ENCODE measurements around the gene AKNA.

The AKNA gene

GRCh38 chr9:114386361-114386885 lies 1.4 kb downstream of the AKNA start:
- POLR2A ChIA-PET, result interaction anchor here (0.6 to 1.6 kb wide), 2 partner anchors 19 to 21 kb away, joined by 3 read pairs; no protein-coding TSS in a partner anchor
- CTCF ChIA-PET, result interaction anchor here (0.8 to 3.8 kb wide), 4 partner anchors 14 to 303 kb away, joined by 3 to 10 read pairs (median 4); no protein-coding TSS in a partner anchor
- peak overlapping the region; percentile 61 for H3K4me3 ChIP-seq (ENCODE audit: low read depth, low read length)
- no peak for DNase-seq (ENCODE audit: low read depth, low spot score)
- TF ChIP-seq CTCF (IDR thresholded peaks at IDR 0.05; ENCODE audit: insufficient read depth, low read length, missing control alignments), result no peak

DNA sequence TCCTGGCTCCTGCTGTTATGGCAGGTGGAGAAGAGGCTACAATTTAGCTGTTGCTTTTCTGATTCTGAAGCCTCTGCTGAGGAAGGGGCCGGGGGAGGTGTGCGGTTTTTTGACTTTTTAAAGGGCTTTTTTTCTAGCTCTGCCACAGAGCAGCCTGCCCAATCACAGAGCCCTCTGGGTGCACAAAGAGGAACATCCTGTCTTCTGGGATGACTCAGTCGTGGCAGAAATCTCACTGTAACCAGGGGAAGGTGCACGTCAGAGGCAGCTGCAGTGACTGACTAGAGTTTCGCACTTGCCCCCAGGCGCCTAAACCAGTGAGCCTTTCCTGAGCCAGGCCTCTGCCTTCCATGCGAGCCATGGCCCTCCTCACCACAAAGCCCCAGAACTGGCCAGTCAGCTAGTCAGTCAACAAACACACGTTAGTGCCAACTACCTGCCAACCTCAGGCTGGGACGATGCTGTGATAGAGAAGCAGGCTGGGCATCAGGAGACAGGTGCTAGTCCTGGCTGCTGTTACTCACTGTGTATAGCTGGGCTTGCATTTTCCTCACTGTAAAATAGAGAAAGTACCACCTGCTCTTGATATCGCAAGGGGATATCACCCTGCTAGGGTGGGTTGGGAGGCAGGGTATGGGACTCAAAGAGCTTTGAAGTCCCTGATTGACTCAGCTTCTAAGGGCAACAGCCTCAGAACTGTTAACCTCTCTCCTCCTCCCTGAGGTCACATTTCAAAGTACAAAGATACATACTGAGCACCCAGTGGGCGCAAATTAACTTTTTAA lies 2.2 kb downstream of the AKNA start:
- TF ChIP-seq CTCF (IDR thresholded peaks at IDR 0.05; ENCODE audit: insufficient read depth, low read length, missing control alignments), result no peak
- CTCF ChIA-PET, result interaction anchor here (1.2 to 3.8 kb wide), 8 partner anchors 10 to 278 kb away, joined by 3 to 10 read pairs (median 4); no protein-coding TSS in a partner anchor
- peak overlapping the region; percentile 35 for H3K4me3 ChIP-seq (ENCODE audit: low read depth, low read length)
- POLR2A ChIA-PET, result no interaction called here
- no peak for DNase-seq (ENCODE audit: low read depth, low spot score)

DNA sequence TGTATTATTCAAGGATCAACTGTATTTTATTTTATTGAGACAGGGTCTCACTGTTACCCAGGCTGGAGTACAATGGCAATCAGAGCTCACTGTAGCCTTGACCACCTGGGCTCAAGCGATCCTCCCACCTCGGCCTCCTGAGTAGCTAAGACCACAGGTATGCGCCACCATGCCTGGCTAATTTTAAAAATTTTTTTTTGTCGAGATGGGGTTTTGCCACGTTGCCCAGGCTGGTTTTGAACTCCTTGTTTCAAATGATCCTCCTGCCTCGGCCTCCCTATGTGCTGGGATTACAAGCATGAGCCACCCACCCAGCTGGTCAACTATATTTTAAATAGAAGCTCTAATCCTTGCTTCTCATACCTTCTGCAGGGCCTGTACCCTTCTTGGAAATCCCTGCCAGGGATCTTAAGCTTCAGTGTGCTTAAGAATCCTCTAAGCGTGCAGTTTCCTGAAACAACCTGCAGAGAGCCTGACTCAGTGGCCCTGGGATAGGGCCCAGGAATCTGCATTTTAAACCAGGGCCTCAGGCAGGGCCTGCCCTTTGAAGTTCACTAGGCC lies 2.9 kb downstream of the AKNA start:
- DNase-seq (ENCODE audit: low read depth, low spot score), result no peak
- no peak for TF ChIP-seq CTCF (IDR thresholded peaks at IDR 0.05; ENCODE audit: insufficient read depth, low read length, missing control alignments)
- ChIA-PET CTCF (interaction anchor here (0.9 to 3.8 kb wide), 8 partner anchors 11 to 277 kb away, joined by 3 to 10 read pairs (median 4); no protein-coding TSS in a partner anchor), POLR2A (no interaction called here)
- no peak overlapping the region; the same call in 1 of the 2 replicates for H3K4me3 ChIP-seq (ENCODE audit: low read depth, low read length)

DNA sequence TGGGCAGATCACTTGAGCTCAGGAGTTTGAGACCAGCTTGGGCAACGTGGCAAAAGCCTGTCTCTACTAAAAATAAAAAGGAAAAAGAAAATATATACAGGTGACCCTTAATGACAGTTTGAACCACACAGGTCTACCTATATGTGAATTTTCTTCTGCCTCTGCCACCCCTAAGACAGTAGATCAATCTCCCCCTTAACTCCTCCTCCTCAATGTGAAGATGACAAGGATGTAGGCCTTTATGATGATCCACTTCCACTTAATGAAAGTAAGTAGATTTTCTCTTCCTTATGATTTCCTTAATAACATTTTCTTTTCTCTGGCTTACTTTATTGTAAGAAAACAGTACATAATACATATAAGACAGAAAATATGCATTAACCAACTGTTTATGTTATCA lies 3.4 kb downstream of the AKNA start:
- H3K4me3 ChIP-seq (ENCODE audit: low read depth, low read length), result no peak overlapping the region

DNA sequence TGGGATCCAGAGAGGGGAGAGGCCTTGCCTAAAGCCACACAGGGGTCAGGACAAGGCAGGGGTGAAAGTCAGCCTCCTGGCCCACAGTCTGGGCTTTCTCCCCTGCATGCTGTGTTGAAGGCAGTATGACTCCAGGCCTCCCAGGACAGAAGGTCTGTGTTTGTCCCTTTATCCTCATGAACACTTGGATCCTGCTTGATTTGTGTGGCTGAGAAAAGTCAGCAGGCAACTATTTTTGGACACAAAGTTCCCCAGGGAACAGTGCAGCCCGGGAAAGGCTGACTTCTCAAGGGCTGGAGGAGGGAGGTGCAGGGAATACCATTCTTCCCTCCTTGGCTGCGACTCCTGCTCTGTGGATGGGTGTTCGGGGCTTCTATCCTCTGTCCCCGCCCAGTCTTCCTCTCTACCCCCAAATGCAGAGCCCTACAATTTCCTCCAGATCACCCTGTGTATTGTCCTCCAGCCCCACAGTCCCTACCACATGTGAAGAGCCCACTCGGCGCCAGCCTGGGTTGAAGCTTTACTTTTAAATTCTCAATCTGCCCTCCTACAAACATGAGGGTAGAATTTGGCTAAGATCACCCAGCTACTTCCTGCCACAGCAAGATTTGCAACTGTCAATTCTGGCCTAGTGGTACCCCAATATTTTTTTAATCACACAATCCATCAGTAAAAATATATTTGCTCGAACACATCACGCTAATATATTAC lies 4.1 kb downstream of the AKNA start:
- ChIA-PET CTCF (interaction anchor here (0.9 to 2.4 kb wide), 5 partner anchors 12 to 301 kb away, joined by 3 to 7 read pairs (median 3); no protein-coding TSS in a partner anchor), POLR2A (interaction anchor here (0.7 kb wide), 1 partner anchor 19 kb away, joined by 3 read pairs; no protein-coding TSS in a partner anchor)
- DNase-seq (ENCODE audit: low read depth, low spot score), result no peak
- H3K4me3 ChIP-seq (ENCODE audit: low read depth, low read length), result peak overlapping the region; percentile 15; the same call in 1 of the 2 replicates
- TF ChIP-seq CTCF (IDR thresholded peaks at IDR 0.05; ENCODE audit: insufficient read depth, low read length, missing control alignments), result no peak

More for the DNA sequence above, 3.4 kb downstream of the AKNA start:
- POLR2A ChIA-PET, result interaction anchor here (0.7 kb wide), 1 partner anchor 20 kb away, joined by 3 read pairs; no protein-coding TSS in a partner anchor
- TF ChIP-seq CTCF (IDR thresholded peaks at IDR 0.05; ENCODE audit: insufficient read depth, low read length, missing control alignments), result no peak
- no peak for DNase-seq (ENCODE audit: low read depth, low spot score)
- CTCF ChIA-PET, result interaction anchor here (0.9 to 3.8 kb wide), 9 partner anchors 11 to 302 kb away, joined by 3 to 10 read pairs (median 3); no protein-coding TSS in a partner anchor

Data from AG04449 (cell line).